ENCODE measurements around the gene KRI1. TPM values are rescaled to one million over a fixed set of nuclear protein-coding genes. Genes with fewer than 3 reads are reported as not detected.

Gene KRI1
- 21.7 and 22.0 TPM in 2 replicates for total RNA-seq (2014; rRNA removed)
- 13.5 TPM for polyA plus RNA-seq (2012)

DNA sequence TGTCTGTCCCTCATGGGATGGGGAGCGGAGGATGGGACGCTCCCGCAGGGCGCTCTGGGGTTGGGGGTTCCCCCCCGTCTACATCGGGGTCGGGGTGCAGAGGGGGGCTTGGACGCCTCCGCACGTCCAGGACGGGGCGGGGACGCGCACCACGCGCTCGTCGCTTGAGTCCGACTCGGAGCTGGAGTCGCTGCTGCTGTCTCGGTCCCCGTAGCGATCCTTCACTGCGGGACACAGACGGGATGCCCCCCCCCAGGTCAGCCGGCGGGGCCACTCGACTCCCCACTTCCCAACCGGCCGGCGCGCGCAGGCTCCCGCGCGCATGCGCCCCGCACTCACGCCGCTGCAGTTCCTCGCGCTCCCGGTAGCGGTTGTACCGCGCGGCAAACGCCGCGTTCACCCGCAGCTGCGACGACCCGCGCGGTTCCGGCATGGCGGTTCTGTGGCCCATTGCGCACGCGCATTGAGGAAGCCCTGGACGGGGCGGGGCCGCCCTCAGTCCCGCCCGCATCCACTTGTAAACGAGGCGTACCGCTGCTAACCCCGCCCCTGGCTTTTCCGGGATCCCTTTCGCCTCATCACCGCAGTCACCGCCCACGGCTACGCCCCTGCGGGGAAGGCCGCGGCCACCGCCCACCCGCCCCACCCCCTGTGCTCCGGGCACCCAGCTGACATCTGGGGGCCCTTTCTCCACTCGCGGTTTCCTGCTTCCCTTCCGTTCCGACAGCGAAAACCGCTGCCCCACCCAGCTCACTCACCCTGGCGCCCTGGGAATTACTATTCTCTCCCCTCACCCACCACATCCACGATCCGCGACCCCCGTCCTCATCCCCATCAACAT lies at the start of gene KRI1:
Gene KRI1, minus strand, starts transcription at position 444 of the 841 bp plus-strand sequence. Its CDS starts 11 bp downstream, at position 433.
- DNase-seq (ENCODE audit: low read depth) = peak; percentile 95

- DNase-seq (ENCODE audit: low read depth) = no peak
These were observed 46.8 kb upstream of the KRI1 start for GRCh38 chr19:10612499-10613119.

GRCh38 chr19:10611907-10612306 lies 46.1 kb upstream of the KRI1 start:
- DNase-seq (ENCODE audit: low read depth) = no peak

DNA sequence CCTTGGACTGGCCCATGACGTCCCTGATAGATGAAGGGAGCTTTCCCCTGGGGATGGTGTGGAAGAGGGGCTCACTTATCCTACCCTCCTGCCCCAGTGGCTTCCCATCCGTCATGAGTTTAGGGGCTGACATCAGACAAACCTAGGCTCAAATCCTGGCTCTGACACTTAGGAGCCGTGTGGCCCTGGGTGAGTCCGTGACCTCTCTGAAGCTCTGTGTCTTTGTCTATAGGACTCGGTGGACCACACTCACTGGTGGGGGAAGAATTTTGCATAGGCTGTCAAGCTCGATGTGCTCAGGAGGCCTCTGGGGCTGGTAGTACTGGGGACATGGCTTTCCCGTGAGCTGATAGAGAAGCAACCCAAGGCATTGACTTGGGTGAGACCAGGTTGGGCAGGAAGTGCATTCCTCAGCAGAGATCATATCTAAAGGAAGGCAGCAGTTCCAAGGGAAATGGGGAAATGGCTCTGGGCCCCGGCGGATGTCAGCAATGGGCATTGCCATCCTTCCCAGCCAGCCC lies 38.7 kb upstream of the KRI1 start:
- no peak for DNase-seq (ENCODE audit: low read depth)

DNA sequence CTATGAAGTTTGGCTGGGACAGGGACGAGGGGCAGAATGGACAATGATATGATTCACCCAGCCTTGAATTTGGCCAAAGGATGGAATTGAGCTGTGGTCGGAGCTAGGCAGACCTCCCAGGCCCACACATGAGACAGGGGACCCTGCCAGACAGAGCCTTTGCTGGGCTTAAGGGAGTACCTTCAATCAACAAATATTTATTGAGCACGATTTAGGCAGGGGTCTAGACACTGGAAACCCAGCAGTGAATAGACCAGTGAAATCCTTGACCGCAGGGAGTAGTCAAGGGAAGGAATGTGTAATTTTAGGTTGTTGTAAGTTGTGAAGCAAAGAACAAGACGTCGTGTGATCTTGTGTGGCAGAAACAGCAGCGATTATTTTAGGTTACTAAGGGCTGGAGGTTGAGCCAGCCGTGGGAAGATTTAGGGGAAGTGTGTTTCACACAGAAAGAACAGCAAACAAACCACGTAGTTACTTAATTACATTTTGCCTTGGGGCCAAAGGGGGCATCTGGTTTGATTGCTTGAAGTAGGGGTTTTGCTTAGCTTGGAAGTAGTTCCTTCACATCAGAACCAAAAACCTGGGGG lies 38.2 kb upstream of the KRI1 start:
- peak; percentile 23 for DNase-seq (ENCODE audit: low read depth)

DNA sequence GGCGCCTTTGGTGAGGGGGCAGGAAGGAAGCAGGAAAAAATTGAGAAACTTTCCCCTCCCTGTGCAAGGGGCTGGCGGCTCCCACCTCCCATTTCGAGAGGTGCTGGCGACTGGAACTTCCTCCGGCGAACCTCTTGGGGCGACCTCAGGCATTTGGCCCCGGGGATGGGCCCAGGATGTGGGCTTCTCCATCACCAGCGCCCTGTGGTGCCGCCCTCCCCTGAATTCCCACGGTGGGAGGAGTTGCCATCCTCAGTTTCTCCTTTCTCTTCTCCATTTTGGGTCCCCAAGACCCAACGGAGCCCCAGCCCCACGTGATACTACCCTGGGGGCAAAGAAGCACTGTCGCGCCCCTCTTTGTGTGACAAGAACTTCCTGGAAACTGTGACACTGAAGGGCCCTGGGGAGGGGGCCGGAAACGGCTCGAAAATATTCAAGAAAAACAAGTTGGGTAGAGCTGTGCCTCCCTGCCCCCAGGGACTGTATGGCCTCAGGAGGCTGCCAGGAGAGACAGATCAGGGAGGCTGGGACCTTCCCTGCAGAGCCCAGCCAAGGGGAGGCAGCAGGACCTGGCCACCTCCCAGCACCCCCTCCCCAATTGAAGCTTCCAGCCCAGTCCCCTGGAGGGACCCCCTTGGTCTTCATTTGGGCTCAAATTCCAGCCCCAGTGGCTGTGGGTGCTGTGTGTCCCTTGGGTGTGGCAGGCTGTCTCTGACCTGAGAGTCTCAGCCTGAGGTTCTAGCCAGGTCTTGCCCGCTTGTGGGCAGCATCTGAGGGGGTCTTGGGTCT lies 37.5 kb upstream of the KRI1 start:
- DNase-seq (ENCODE audit: low read depth) = peak; percentile 14

- peak; percentile 64 for DNase-seq (ENCODE audit: low read depth)
These were observed 36.7 kb upstream of the KRI1 start for GRCh38 chr19:10602330-10603083.

DNA sequence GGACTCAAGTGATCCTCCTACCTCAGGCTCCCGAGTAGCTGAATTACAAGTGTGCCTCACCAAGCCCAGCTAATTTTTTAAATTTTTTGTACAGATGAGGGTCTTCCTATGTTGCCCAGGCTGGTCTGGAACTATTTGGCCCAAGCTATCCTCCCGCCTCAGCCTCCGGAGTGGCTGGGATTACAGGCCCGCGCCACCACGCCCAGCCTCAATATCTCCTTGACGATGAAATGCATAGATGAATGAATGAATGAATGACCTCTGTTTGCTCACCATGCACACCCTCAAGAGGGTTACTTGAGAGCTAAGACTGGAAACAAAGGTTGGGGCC lies 36.2 kb upstream of the KRI1 start:
- DNase-seq (ENCODE audit: low read depth) = no peak

- no peak for DNase-seq (ENCODE audit: low read depth)
These were observed 34.3 kb upstream of the KRI1 start for GRCh38 chr19:10600149-10600548.

- no peak for DNase-seq (ENCODE audit: low read depth)
These were observed 28.2 kb upstream of the KRI1 start for GRCh38 chr19:10593820-10594637.

- DNase-seq (ENCODE audit: low read depth) = no peak
These were observed 27.3 kb upstream of the KRI1 start for GRCh38 chr19:10593148-10593547.

DNA sequence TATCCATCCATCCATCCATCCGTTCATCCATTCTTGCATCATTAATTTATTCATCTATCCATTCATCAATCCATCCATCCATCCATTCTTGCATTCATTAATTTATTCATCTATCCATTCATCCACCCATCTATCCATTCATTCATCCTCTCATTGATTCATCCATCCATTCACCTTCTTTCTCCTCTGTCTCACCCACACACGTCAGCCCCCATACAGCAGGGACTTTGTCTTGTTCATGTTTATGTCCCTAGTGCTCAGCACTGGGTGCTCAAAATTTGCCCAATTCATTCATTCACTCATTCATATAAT lies 22.0 kb upstream of the KRI1 start:
- DNase-seq (ENCODE audit: low read depth) = no peak

- no peak for DNase-seq (ENCODE audit: low read depth)
These were observed 21.4 kb upstream of the KRI1 start, which contains the start of gene AP1M2 for GRCh38 chr19:10587022-10587838. AP1M2 (minus strand) TSS chr19:10587312; CDS start chr19:10587231, 81 bp downstream.

DNA sequence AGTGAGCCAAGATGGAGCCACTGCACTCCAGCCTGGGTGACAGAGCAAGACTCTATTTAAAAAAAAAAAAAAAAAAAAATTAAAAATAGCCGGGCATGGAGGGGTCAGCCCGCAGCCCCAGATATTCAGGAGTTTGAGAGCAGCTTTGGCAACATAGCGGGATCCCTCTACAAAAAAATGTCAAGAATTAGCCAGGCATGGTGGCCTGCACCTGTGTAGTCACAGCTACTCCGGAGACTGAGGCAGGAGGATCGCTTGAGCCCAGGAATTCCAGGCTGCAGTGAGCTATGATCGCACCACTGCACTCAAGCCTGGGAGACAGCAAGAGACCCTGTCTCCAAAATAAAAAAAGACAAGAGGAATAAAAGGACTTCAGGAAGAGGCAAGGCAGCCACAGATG lies 20.6 kb upstream of the KRI1 start:
- no peak for DNase-seq (ENCODE audit: low read depth)

- DNase-seq (ENCODE audit: low read depth) = no peak
These were observed 17.4 kb upstream of the KRI1 start for GRCh38 chr19:10583036-10583776.

GRCh38 chr19:10582091-10582490 lies 16.3 kb upstream of the KRI1 start:
- DNase-seq (ENCODE audit: low read depth) = no peak

DNA sequence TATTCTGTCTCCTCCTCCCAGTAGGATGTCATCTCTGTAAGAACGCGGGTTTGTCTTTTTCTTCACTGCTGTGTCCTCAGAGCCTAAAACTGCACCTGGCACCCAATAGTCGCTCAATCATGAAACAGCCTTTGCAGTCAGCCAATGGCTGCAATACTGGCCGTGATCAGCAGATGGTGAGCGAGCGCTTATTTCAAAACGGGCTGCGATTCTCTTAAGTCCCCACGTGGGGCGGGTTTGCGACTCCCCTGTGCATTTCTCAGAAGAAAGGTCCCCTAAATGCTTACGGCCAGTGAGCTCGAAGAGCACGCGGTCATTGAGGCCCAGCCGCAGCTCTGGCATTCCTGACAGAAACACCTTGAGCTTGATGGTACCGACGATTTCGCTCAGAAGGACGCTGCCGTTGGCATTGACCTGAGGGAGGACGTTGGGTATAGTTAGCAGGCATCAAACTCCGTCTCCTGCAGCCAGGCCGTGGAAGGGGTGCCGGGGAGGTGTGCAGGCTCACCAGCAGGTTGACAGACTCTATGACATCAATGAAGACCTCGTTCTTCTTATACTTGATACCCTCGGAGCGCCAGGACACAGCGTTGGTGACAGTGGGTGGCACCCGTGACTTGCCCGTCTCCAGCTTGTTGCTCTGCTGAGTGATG lies 15.3 kb upstream of the KRI1 start:
- peak; percentile 89 for DNase-seq (ENCODE audit: low read depth)

DNA sequence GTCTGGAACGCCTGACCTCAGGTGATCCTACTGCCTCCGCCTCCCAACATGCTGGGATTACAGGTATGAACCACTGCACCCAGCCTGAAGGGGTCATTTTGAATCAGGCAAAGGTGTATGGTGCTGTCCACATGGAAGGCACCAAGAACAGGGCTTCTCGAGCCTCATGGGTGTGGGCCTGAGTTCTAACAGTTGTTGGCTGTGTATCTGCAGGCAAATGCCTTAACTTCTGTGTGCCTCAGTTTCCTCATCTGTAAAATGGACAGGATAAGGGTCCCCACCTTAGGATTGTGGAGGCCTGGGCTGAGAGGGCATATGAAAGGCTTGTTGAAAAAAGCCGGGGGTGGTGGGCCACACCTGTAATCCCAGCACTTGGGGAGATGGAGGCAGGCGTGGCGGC lies 12.1 kb upstream of the KRI1 start:
- no peak for DNase-seq (ENCODE audit: low read depth)
